ENCODE results near the gene TTC27.
"Not testable (repeated sequence)": the region's sequence is repeated elsewhere in the genome, so short reads cannot be mapped to it uniquely, and the experiment has no call there.

The TTC27 gene

DNA sequence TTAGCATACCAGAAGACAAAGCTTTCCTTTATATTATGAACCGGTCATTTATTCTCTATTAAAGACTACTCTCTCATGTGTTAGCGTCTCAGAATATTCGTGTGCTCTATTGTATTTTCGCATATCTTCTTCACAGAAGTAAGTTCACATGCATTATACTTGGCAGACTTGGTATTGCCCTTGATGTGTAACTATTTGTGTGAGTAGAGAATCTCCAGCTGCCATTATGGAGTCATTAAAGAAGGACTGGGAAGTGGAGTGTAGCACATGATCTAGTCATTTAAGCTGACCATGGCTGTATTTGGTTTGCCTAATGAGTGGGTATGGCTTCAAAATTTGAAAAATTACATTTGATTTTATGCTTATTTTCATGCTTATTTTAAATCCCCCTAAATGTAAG, 92.9 kb downstream of the TTC27 start:
- no peak for DNase-seq

DNA sequence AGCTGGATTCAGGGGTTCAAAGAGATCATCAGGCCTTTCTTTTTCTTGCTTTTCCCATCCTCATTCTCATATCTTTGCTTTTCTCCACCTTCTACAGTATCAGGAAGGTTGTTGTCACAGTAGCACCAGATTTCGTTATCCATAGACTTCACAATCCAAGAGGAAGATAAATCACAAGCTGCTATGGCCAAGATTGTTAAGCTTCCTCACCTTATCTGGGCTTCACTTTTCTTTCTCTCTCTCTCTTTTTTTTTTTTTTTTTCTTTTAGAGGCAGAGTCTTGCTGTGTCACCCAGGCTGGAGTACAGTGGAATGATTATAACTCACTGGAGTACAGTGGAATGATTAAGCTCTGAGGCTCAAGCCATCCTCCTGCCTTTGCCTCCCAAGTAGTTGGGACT, 93.5 kb downstream of the TTC27 start:
- DNase-seq = no peak

DNA sequence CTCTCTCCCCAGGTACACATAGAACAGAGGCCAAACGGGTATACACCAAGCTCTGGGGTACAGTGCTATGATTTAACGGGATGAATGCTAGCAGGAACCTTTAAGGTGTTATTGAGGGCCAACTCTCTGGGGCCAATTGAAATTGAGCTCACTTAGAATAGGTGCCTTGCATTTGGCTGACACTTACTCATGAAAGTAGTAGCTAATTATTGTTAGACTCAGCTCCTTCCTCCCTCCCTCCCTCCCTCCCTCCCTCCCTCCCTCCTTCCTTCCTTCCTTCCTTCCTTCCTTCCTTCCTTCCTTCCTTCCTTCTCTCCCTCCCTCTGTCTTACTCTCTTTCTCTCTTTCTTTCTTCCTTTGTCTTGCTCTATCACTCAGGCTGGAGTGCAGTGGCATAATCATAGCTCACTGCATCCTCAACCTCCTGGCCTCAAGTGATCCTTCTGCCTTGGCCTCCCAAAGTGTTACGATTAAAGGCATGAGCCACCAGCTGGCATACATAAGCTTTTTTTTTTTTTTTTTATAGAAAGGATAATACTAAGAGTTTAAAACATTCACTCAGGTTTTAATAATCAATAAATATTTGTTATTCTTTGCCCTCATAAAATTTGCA, 95.7 kb downstream of the TTC27 start:
- DNase-seq = no peak

DNA sequence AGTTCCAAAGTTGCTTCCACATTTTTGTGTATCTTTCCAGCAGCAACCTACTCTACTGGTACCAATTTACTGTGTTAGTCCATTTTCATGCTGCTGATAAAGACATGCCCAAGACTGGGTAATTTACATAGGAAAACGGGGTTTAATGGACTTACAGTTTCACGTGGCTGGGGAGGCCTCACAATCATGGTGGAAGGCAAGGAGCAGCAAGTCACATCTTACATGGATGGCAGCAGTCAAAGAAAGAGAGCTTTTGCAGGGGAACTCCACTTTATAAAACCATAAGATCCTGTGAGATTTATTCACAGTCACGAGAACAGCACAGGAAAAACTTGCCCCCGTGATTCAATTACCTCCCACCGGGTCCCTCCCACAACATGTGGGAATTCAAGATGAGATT, 98.8 kb downstream of the TTC27 start:
- DNase-seq = not testable (repeated sequence)

DNA sequence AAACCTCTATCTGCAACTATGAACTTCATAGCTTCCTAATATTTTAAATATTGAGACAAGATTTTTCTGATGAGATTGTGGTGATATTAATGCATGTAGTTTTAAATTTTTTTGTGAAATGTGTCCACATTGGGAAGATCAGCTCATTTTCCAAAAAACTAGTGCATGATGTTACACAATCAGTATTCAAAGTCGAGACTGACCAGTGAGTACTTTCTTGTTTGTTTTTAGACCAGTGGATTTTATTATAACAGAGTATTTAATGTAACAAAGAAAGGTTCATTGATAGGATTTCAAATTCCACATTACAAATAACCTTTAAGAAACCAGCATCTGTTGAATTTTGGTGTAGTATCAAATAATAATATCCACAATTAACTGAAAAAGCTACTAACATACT, 99.3 kb downstream of the TTC27 start:
- no peak for DNase-seq

DNA sequence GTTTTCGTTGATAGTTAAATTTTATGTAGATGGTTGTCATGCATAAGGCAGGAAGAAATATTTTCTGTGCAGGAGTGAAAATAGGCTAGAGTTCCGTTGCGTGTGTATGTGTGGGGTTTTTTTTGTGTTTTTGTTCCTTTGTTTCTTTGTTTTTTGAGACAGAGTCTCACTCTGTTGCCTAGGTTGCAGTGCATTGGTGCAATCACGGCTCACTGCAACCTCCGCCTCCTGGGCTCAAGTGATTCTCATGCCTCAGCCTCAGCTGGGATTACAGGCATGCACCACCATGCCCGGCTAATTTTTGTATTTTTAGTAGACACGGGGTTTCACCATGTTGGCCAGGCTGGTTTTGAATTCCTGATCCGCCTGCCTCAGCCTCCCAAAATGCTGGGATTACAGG, 103.1 kb downstream of the TTC27 start:
- not testable (repeated sequence) for DNase-seq

DNA sequence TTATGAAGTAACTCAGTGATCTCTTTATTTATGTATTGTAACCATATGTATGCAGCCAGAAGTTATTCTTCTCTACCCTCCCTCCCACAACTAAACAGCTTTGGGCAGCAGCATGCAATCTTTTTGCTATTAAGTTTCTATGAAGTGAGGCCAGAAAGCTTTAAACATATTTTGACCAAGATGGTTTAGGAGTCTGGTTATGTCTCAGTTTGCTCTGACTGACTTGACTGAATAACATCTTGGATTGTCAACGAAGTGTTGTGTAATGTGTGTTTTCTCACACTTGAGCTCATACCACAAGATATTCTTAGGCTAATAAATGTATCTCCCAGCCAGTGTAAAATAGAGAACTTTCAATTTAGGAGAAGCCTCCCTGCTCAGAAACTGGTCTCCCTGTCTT, 104.3 kb downstream of the TTC27 start:
- DNase-seq = no peak

DNA sequence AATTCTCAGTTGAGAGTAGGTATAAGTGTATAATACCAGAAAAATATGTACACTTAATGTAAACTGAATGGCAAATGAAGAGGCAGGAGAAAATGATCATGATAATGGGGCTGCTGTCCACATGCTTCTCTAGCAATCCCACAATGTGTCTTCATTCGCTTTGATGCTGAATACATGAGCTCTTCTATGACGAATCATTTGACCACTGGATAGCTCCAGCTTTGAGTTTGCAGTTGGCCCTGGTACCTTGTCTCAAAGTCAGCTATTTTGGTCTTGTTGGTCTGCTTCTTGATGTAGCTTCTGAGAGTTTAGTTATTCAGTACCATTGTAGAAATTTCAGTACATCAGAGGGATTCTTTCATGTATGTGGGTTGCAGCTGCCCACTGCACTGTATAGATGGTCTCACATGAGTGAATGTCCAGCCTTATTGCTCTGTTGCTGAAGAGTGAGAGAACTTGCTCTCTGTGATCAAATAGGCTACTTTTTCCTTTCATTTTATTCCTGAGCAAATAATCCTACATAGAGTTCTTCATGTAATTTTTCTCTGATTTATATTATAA, 105.1 kb downstream of the TTC27 start:
- no peak for DNase-seq

DNA sequence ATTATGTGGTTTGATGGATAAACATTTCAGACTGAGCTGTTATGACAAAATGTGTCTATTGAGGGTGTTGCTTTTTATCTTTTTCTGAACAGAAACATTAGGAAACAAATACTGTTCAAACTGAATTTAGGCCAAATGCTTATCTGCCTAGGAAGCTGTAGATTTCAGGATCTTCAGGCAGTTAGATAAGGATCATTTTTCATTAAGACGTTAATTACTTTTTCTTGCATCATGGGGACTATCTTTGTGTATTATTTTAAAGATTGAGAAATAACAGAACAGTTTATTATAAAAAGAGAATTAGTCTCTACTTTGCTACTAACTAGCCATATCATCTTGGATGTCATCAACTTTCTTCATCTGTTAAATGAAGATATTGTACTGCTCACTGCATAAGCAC, 107.5 kb downstream of the TTC27 start:
- no peak for DNase-seq

DNA sequence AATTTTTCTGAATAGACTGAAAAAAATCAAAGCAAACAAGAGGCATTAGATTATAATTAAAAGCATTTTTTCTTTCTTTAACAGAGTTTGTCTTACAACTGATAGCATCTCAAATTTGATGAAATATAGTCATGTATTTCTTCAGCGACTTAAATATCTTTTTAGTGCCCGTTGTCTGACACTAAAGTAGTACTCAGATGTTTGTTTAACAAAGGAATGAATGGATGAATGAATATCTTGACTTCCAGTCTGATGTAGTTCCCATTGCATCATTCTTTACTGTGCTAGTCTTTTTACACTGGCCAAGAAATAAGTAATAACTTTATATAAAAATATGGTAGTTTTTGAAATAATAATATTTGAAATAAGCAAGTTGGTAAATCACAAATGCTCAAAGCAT, 111.1 kb downstream of the TTC27 start:
- DNase-seq = no peak

DNA sequence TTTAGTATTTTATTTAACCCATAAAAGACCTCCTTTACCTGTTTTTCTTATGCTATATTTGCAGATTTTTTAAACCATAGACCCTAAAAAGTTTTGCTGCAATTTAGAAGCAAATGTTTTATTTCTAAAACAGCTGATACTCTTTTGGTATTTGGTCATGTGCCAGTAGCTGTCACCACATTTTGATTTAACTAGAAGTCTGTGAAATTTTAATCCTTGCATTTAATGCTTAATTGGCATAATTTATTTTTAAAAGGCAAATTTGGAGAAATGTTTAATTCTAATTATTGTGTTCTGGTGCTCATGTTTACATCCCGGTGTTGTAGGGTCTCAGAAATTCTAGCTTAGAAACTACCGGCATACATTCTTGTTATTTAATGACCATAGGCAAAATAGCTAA, 111.8 kb downstream of the TTC27 start:
- no peak for DNase-seq

DNA sequence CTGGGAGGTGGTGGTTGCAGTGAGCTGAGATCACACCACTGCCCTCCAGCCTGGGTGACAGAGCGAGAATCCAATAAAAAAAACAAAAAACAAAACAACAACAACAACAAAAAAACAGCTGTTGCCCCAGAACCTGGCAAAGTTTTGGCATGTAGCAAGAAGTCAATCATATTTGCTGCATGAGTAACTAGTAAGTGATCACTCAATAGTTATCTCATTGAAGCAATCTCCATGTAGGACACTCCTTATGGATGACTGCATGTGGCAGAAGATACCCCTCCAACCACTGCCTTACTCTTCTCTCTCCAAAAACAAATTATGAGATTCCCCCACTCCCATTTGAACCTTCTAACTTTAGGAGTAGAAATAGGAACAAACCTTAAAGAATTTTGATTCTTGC, 113.7 kb downstream of the TTC27 start:
- no peak for DNase-seq

DNA sequence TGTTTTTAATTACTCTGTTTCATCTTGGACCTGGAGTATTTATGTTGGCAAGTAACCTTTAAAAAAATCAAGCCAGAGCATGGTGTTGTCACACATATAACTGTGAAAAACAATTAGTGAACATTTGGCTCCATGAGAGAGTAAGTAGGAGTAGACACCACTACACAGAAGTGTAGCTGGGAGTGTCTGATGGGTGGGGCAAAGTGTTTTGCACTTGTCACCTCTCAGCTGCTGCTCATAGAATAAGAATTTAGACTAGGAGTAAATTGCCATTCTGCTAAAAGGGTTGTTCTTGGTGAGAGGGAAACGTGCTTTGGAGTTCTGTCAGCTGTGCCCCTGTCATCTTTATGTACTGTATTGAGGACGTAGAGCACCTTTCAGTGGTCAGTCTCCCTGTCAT, 114.5 kb downstream of the TTC27 start:
- no peak for DNase-seq

DNA sequence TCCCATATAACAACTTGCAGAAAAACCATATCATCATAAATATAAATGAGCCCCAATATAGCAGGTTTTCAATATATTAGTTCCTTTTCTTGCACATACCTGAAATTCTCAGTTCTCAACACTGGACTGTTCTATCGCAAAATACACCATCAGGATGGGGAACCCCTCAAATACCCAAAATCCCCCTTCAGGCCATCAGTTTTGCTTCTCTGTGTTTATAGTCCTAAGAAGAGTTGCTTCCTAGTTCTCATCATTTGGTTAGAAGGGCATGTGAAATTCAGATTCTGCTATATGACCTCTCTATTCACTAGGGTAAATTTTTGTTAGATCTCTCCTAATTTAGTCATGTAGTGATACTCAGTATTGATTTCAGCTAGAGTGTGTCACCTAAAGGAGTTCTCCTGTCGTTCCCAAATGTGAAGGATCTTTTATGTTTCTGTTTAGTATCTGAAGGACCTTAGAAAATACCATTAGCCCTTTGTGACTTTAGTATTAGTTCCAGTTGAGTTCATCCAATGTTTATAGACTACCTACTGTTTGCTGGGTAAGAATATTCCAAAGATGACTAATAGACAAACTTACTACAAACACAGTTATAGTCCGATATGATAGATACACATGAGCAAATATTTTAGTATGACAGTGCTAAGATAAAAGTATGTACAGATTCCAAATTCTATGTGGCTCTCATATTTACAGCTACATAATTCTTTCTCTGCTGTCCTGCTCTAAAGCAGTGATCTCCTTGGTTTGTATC, 115.8 kb downstream of the TTC27 start:
- no peak for DNase-seq

DNA sequence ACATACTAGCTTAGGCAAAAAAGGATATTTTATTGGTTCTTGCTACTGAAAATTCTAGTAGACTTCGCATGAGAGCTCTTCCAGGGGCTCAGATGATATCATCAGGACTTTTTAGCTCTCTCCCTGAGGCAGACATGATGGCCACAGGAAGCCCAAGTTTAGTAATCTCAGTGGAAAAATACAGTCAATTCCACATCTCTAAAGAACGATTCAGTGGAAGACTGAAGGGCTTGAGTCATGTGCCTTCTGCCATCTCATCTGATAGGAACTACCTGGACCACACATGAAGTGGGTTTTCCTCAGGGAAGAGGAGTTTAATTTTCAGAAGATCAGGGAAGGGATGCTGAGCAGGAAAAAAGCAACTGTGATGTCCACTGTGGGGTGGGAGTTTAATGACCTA, 117.3 kb downstream of the TTC27 start:
- DNase-seq = no peak

DNA sequence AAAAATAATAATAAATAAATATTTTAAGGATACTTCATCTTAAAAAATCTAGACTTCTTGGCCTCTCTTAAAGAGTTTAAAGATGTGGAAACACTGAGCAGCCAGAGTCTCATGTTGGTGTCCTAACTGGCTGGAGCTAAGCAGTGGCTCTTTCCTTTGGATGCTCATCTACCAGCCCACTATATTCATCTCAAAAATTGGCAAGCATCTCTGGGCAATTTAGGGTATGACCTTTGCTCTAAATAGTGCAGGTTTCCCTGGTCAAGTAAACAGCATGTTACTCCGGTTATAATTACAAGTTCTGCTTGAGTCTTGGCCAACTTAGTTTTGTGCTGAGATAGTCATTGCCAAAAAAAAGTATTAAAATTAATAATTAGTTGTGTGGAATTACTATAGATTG, 117.8 kb downstream of the TTC27 start:
- DNase-seq = no peak

DNA sequence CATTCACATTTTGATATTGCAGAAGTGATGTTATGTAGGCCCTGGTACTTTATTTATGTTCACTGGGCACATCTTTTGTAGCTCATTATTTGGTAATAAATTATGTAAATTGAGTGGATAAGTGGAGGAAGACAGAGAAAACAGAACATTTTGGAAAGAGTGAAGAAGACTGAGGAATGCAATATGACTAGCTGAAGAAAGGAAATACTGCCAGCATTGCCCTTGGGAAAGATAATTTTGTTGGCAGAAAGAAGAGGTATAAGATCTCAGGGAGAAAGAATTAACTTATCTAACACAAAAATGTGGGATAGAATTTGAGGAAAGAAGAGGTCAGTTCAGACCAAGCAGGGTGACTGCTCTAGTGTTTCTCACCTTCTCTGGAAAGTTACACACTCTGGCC, 118.8 kb downstream of the TTC27 start:
- DNase-seq = no peak

DNA sequence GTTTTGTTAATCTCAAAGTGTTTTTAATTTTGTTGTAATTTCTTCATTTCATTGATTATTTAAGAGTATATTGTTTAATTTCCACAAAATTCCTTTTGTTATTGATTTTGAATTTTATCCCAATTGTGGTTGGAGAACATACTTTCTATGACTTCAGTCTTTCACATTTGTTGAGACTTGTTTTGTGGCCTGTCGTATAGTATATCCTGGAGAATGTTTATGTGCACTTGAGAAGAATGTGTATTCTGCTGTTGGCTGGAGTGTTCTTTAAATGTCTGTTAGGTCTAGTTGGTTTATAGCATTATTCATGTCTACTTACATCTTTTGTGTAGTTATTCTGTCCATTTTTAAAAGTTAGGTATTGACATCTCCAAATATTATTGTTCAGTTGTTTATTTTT, 120.3 kb downstream of the TTC27 start:
- DNase-seq = no peak

DNA sequence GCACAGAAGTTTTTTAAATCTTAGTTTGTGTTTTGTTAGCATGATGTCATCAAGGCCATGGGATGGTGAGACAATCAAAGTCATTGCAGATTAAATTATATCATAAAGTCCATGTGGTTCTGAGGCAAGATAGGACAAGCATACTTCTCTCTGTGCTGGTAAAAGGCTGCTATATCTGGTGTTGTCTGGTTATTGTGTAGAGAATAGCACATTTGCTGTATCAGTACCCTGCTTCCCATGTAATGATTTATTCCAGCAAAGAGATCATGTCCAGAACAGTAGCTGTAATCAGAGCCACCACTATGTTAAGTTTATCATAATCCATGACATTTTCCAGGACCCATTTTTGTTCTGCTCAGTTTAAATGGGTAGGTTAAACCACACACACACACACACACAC, 123.0 kb downstream of the TTC27 start:
- no peak for DNase-seq

DNA sequence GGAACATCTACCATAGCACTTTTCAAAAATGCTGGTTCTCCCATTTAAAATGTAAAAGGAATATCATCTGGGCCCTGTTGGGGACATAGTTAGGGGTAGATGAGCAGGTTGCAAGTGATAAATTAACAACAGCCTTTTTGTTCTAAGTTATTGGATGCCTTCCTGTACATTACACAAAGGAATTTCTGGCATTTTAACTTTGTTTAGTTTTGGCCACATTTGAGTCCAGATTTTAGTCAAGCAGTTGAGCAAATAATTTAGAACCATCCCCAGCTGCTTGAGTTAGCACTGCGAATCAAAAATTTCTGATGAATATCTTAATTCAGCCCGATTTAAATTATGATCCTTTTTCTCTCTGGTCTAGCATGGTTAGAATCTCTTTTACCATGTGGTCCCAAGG, 124.4 kb downstream of the TTC27 start:
- no peak for DNase-seq

DNA sequence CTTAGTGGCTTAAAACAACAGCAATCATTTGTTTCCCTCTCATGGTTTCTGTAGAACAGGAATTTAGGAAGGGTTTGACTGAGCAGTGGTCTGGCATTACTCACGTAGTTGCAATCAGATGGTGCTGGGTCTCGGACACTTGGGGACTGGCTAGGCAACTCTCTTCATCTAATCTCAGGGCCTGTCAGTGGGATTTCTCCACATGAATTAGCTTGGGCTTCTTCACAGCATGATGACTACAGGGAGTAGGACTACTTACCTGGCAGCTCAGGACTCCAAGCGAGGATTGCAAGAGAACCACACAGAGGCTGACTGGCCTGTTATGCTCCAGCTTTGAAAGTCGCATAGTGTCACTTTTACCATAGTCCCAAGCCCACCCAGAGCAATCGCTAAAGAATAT, 125.1 kb downstream of the TTC27 start:
- DNase-seq = peak; percentile 65

DNA sequence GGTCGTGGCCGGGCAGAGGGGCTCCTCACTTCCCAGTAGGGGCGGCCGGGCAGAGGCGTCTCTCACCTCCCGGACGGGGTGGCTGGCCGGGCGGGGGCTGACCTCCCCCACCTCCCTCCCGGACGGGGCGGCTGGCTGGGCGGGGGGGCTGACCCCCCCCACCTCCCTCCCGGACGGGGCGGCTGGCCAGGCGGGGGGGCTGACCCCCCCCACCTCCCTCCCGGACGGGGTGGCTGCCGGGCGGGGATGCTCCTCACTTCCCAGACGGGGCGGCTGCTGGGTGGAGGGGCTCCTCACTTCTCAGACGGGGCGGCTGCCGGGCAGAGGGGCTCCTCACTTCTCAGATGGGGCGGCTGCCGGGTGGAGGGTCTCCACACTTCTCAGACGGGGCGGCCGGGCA, 126.8 kb downstream of the TTC27 start:
- not testable (repeated sequence) for DNase-seq

DNA sequence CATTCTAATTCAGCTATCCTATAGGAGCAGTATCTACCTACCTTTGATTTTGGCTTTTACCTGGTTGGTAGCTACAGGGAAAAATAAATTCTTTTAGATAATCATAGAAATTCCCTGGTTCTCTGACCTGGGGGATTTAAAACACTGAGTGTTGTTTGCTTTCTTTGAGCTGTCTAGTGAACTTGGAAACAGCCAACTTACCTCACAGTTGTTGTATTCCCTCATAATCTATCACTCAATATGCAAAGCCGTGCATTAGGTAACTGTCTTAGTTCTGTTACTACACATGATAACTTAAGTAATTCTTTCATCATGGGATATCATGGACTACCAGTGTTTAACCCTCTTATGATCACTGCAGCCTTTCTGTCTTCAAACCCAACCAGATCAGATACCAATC, 127.8 kb downstream of the TTC27 start:
- DNase-seq = no peak

DNA sequence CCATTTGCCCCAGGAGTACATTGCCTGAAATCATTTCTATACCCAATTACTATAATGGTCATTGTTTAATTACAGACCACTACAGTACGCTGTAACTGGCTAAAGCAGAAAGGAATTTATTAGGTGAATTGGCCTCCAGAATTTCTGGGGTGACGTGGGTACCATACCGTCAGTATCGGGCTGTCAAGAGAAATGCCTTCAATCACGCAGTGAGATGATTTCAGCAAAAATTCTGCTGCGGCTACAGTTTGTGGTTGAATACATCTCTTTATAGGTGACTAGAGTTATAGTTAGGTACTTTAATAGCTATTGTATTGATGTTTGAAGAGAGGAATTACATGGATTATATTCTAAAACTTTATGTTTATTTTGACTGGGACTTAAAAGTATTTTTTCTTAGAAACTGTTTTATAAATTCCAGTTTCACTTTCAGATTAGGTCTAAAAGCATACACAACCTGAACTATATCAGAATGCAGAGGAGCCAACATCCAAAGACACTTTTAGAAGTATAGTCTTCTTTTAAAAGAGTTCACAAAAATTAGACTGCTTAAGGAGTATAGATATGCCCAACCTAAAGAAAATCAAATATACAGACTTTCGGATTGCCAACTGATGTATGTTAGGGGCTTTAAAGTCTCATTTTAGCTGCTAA, 128.4 kb downstream of the TTC27 start:
- DNase-seq = no peak
